Astrocyte (in vitro differentiated cells and primary cell): ENCODE results near the gene CIC.

ENCODE experiments used
- EZH2 ChIP-seq: IDR thresholded peaks from 2 replicates; pipeline ENCODE4 v1.6.1; 2012; ENCODE audit warnings: mild to moderate bottlenecking, low read length, inconsistent platforms; ENCODE audit not compliant: insufficient read depth
- TF ChIP-seq, protein P1 (sequence below): IDR thresholded peaks from 2 replicates; pipeline ENCODE4 v1.5.1; 2011; ENCODE audit warnings: low read depth, mild to moderate bottlenecking, inconsistent platforms, low read length, moderate library complexity; ENCODE audit not compliant: insufficient read depth

DNA sequence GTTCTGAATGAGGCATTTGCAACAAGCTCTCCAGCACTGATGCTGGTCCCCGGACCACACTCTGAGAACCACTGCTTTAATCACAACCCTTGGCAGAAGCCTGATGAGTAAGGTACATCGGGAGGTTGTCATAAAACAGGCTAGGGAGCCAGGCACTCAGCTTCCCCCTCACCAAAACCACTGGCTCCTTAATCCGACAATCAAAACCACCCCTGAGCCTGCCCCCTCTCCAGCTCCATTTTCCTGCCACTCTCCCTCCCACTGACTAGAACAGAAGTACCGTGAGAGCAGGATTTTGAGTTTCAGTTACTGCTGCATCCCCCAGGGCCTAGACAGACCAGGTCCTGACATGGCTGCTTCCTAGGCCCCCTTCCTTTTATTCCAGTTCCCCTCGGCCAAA is 33.9 kb upstream of the CIC start:
- TF ChIP-seq, protein P1, sequence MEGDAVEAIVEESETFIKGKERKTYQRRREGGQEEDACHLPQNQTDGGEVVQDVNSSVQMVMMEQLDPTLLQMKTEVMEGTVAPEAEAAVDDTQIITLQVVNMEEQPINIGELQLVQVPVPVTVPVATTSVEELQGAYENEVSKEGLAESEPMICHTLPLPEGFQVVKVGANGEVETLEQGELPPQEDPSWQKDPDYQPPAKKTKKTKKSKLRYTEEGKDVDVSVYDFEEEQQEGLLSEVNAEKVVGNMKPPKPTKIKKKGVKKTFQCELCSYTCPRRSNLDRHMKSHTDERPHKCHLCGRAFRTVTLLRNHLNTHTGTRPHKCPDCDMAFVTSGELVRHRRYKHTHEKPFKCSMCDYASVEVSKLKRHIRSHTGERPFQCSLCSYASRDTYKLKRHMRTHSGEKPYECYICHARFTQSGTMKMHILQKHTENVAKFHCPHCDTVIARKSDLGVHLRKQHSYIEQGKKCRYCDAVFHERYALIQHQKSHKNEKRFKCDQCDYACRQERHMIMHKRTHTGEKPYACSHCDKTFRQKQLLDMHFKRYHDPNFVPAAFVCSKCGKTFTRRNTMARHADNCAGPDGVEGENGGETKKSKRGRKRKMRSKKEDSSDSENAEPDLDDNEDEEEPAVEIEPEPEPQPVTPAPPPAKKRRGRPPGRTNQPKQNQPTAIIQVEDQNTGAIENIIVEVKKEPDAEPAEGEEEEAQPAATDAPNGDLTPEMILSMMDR = no peak
- TF ChIP-seq EZH2 = no peak
